HepG2 (cell line): ENCODE results near the gene MPV17L2. TPM values are rescaled to one million over a fixed set of nuclear protein-coding genes. Genes with fewer than 3 reads are reported as not detected.

ENCODE experiments used
- ATAC-seq: fragments of 200-7000 bp; cut with Tn5 transposase; 3 replicates; pipeline ENCODE4 v1.9.1; 2020; ENCODE audit warnings: mild to moderate bottlenecking, moderate library complexity
- BruUV-seq: library from RNA; stranded (reverse); fragments of 400-500 nt; replicated peaks from 2 replicates; lab custom pipeline; 2021; lab: Mats Ljungman, UMichigan
- CTCF ChIA-PET: fragments of 300-600 bp; formaldehyde crosslinking; extraction: SDS; loops from one replicate; lab custom pipeline; 2021; ENCODE audit warnings: low total read pairs, inconsistent platforms, low intra/inter-chr PET ratio; lab: Yijun Ruan, JAX
- POLR2A ChIA-PET: fragments of 350-600 bp; sonication (Branson Sonifier 250); formaldehyde crosslinking; loops from one replicate; lab custom pipeline; 2020; ENCODE audit warnings: antibody characterized with exemption, inconsistent platforms; lab: Yijun Ruan, JAX
- DNase-seq: peaks from one replicate; pipeline ENCODE4 v3.0.0-alpha.2; 2015; ENCODE audit warnings: low spot score
- FAIRE-seq: peaks from 3 replicates; lab custom pipeline; 2011; peaks lifted over from hg19 to GRCh38; lab: Jason Lieb, UNC
- H2AFZ ChIP-seq: one replicate; pipeline ENCODE4 v1.6.1; 2011; ENCODE audit warnings: low read length, inconsistent platforms
- H3K27ac ChIP-seq: fragments of 300-600 bp; 3 replicates; pipeline ENCODE4 v1.8.0; 2011; ENCODE audit warnings: mixed run types, mild to moderate bottlenecking, mixed read lengths, low read length, inconsistent platforms; ENCODE audit not compliant: insufficient read depth; ENCODE audit errors: extremely low read length
- H3K27me3 ChIP-seq, 2 experiments: fragments of 200-600 bp in 1 of 2; 2 replicates in 1 of 2; 3 replicates in 1 of 2; pipeline versions ENCODE4 v1.6.0 to v1.8.0; 2011; ENCODE audit warnings: low read length in 2 of 2, mild to moderate bottlenecking in 2 of 2, moderate library complexity in 2 of 2, inconsistent platforms in 1 of 2; ENCODE audit not compliant: insufficient read depth in 2 of 2, control insufficient read depth in 1 of 2
- H3K36me3 ChIP-seq, 2 experiments: fragments of 200-600 bp in 1 of 2; replicated peaks in 1 of 2; 2 replicates in 1 of 2; 3 replicates in 1 of 2; pipeline versions ENCODE4 v1.5.1 to v1.8.0; 2011; ENCODE audit warnings: low read length in 2 of 2, inconsistent platforms in 1 of 2; ENCODE audit not compliant: insufficient read depth in 2 of 2, control insufficient read depth in 1 of 2
- H3K4me1 ChIP-seq: 2 replicates; pipeline ENCODE4 v1.5.1; 2012; ENCODE audit warnings: low read length, inconsistent platforms; ENCODE audit not compliant: insufficient read depth
- H3K4me2 ChIP-seq: 2 replicates; pipeline ENCODE4 v1.6.0; 2011; ENCODE audit warnings: low read depth, low read length, inconsistent platforms
- H3K4me3 ChIP-seq, 3 experiments: fragments of 200-600 bp in 1 of 3; sonication (generic), shearing (Covaris generic) in 1 of 3; replicated peaks in 1 of 3; 2 replicates each; pipeline ENCODE4 v1.5.1; 2011 to 2016; ENCODE audit warnings: low read length in 3 of 3, inconsistent platforms in 2 of 3, low read depth in 2 of 3, mild to moderate bottlenecking in 2 of 3, control low read depth in 1 of 3, mixed read lengths in 1 of 3; ENCODE audit not compliant: insufficient read depth in 1 of 3
- H3K79me2 ChIP-seq: one replicate; pipeline ENCODE4 v1.6.1; 2011; ENCODE audit warnings: low read length, inconsistent platforms; ENCODE audit not compliant: insufficient read depth
- H3K9ac ChIP-seq: 2 replicates; pipeline ENCODE4 v1.6.0; 2011; ENCODE audit warnings: mild to moderate bottlenecking, low read depth, low read length, inconsistent platforms; ENCODE audit not compliant: insufficient read depth
- H3K9me3 ChIP-seq: 2 replicates; pipeline ENCODE4 v1.5.1; 2012; ENCODE audit warnings: mild to moderate bottlenecking, low read length
- H4K20me1 ChIP-seq: 2 replicates; pipeline ENCODE4 v1.6.0; 2011; ENCODE audit warnings: inconsistent platforms, mild to moderate bottlenecking, low read length, moderate library complexity; ENCODE audit not compliant: insufficient read depth
- AGO2 ChIP-seq: fragments of 200-400 bp; formaldehyde crosslinking; optimal IDR thresholded peaks from 2 replicates; pipeline ENCODE3; 2017; ENCODE audit warnings: mild to moderate bottlenecking, low read depth, low read length, moderate library complexity
- FOXJ3 ChIP-seq: sonication (generic); formaldehyde crosslinking; IDR thresholded peaks from 2 replicates; pipeline ENCODE4 v1.4.0; 2020; ENCODE audit warnings: missing genetic modification reagents, mild to moderate bottlenecking, borderline replicate concordance
- NFE2 ChIP-seq: sonication (generic); formaldehyde crosslinking; IDR thresholded peaks from 2 replicates; pipeline ENCODE4 v1.4.0; 2020; ENCODE audit warnings: missing genetic modification reagents
- NFYC ChIP-seq: IDR thresholded peaks from 2 replicates; pipeline ENCODE4 v1.6.1; 2016; ENCODE audit warnings: missing genetic modification reagents, missing compliant biosample characterization
- PCBP1 ChIP-seq: fragments of 200-400 bp; formaldehyde crosslinking; IDR thresholded peaks from 2 replicates; pipeline ENCODE4 v1.6.1; 2017; ENCODE audit warnings: mild to moderate bottlenecking, low read depth, low read length, borderline replicate concordance
- POLR2A ChIP-seq, 2 experiments: IDR thresholded peaks; 2 replicates each; pipeline ENCODE4 v1.6.1; 2011; ENCODE audit warnings: low read depth in 2 of 2, low read length in 2 of 2, mild to moderate bottlenecking in 1 of 2, moderate library complexity in 1 of 2; ENCODE audit not compliant: insufficient read depth in 1 of 2
- RBFOX2 ChIP-seq: fragments of 200-400 bp; formaldehyde crosslinking; IDR thresholded peaks from 2 replicates; pipeline ENCODE4 v1.6.1; 2017; ENCODE audit warnings: low read depth, mild to moderate bottlenecking, low read length
- SIX4 ChIP-seq: sonication (generic); formaldehyde crosslinking; IDR thresholded peaks from 2 replicates; pipeline ENCODE4 v1.4.0; 2020; ENCODE audit warnings: missing genetic modification reagents
- ZMYM3 ChIP-seq: sonication (generic); formaldehyde crosslinking; IDR thresholded peaks from 2 replicates; pipeline ENCODE4 v1.5.1; 2020; ENCODE audit warnings: mild to moderate bottlenecking, missing genetic modification reagents
- ZNF274 ChIP-seq: sonication (generic); formaldehyde crosslinking; IDR thresholded peaks from 2 replicates; pipeline ENCODE4 v1.5.1; 2020; ENCODE audit warnings: mild to moderate bottlenecking, missing genetic modification reagents
- ZNF276 ChIP-seq: sonication (generic); formaldehyde crosslinking; IDR thresholded peaks from 2 replicates; pipeline ENCODE4 v1.4.0; 2020; ENCODE audit warnings: mild to moderate bottlenecking, low read depth, missing genetic modification reagents
- ZNF766 ChIP-seq: sonication (generic); formaldehyde crosslinking; IDR thresholded peaks from 2 replicates; pipeline ENCODE4 v1.5.0; 2020; ENCODE audit warnings: missing genetic modification reagents, borderline replicate concordance
- ZNF883 ChIP-seq: sonication (generic); formaldehyde crosslinking; IDR thresholded peaks from 2 replicates; pipeline ENCODE4 v1.5.1; 2020; ENCODE audit warnings: mild to moderate bottlenecking, missing genetic modification reagents; ENCODE audit errors: not compliant biosample characterization
- WGBS: methylation state at CpG from one replicate; pipeline ENCODE4 v1.1.6; 2017; ENCODE audit warnings: low lambda C conversion rate; 5-methylcytosine and 5-hydroxymethylcytosine counted together
- in situ Hi-C: cut with HindIII; loops from 2 replicates; pipeline ENCODE4 v1.10.0; 2017; ENCODE audit warnings: low pct_unique_long_range_greater_than_20kb; ENCODE audit not compliant: extremely low pct_ligation_motif_present
- intact Hi-C: fragments of 100-400 bp; cut with micrococcal nuclease; formaldehyde crosslinking; loops from one replicate; pipeline ENCODE4 v1.10.0; 2022; ENCODE audit not compliant: unreplicated experiment
- polyA plus RNA-seq, 8 experiments: library from polyadenylated mRNA; depleted of rRNA in 3 of 8; stranded (reverse) in 7 of 8; unstranded in 1 of 8; fragments of >200 nt; fragmentation: Illumina TruSeq in 4 of 8; extraction: Trizol in 4 of 8; gene quantifications; 2 replicates each; pipeline versions ENCODE4 v1.2.1 to v1.2.3, GENCODE V29; 2011 to 2016; ENCODE audit warnings: low read depth in 4 of 8, missing spikeins in 1 of 8, mixed read lengths in 1 of 8; ENCODE audit not compliant: insufficient read depth in 1 of 8
- total RNA-seq, 5 experiments: library from RNA; depleted of rRNA; stranded (reverse); fragments of >200 nt; fragmentation: Illumina TruSeq; extraction: Trizol; gene quantifications; 2 replicates each; pipeline ENCODE4 v1.2.3, GENCODE V29; 2016; ENCODE audit warnings: low read depth in 1 of 5
- TF ChIP-seq, protein P1 (sequence below): sonication (generic); formaldehyde crosslinking; IDR thresholded peaks from 2 replicates; pipeline ENCODE4 v1.8.1; 2023; ENCODE audit warnings: missing genetic modification reagents, mild to moderate bottlenecking, borderline replicate concordance

MPV17L2 gene
- total and polyA plus RNA-seq, 2 of the 13 experiments (the other 11 are each of a cell fraction or from before 2014, with no cell fraction given) = 13.6 to 16.7 TPM

DNA sequence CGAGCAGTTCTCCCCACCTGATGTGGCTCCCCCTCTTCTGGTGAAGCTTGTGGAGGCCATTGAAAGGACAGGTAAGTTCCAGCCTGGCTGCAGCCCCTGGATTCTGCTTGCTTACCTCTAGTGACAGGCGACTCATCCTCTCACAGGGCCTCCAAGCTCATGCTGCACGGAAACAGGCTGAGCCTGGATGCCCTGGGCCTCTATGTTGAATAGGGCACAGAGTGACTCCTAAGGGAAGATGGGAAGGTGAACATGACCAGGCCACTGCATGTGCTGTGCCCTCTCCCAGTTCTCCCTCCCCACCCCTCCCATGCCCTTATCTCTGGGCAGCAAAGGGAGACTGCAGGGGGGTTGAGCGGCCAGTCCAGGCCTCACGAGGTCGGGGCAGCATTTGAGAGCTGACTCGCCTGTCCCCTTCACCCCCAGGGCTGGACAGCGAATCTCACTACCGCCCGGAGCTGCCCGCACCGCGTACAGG, 32.5 kb upstream of the MPV17L2 start:
- 0 out of 2 replicates have a peak, but pooled peaks cover 9% of the 10 kb centered on the region for H4K20me1 ChIP-seq
- peak overlapping the region; percentile 49; the same call in 1 of the 2 replicates for H3K9ac ChIP-seq
- peaks cover 33% of the 10 kb centered on the region for H3K4me1 ChIP-seq
- ChIA-PET POLR2A (interaction anchor here (0.6 to 1.6 kb wide), 3 partner anchors 9 to 96 kb away, joined by 3 to 6 read pairs (median 3); partner anchors contain the start of gene PIK3R2), CTCF (interaction anchor here (0.7 to 1.5 kb wide), 3 partner anchors 8 to 91 kb away, joined by 3 to 12 read pairs (median 5); partner anchors contain the start of gene PIK3R2)
- H2AFZ ChIP-seq = no peak overlapping the region
- intact Hi-C loops = no loop called here
- no peaks in the 10 kb centered on the region for H3K9me3 ChIP-seq
- 0 out of 2 replicates have a peak overlapping the region, but pooled peaks have one; percentile 18 for H3K4me2 ChIP-seq
- H3K27me3 ChIP-seq = no peaks in the 10 kb centered on the region
- no peak for FAIRE-seq
- ATAC-seq = peak; percentile 11
- 89% methylated on average over 7 of the region's 13 CpGs for WGBS
- peaks cover 22 to 35% of the 10 kb centered on the region in 2 experiments for H3K36me3 ChIP-seq
- BruUV-seq = no TSS peak
- in situ Hi-C loops = no loop called here
- peaks cover 5% of the 10 kb centered on the region for H3K79me2 ChIP-seq
- no peak for DNase-seq
- H3K27ac ChIP-seq = no peak overlapping the region
- 0 out of 2 replicates have a peak, but pooled peaks have one; percentile 58 for TF ChIP-seq ZNF274
- 0 out of 2 replicates have a peak, but pooled peaks have one; percentile 44 for TF ChIP-seq PCBP1
- TF ChIP-seq AGO2 = peak; percentile 79
- TF ChIP-seq NFE2 (CRISPR knock-in tag) = no peak
- no peak for TF ChIP-seq ZNF766 (CRISPR knock-in tag)
- TF ChIP-seq SIX4 (CRISPR knock-in tag) = no peak
- TF ChIP-seq POLR2A (IDR thresholded peaks at IDR 0.05; ENCODE audit: insufficient read depth in 1 of 2, low read depth in 2 of 2, low read length in 2 of 2) = 0 out of 4 replicates have a peak, but pooled peaks of 1 of the 2 experiments have one; percentile 21
- peak; percentile 20 for TF ChIP-seq ZNF883 (CRISPR knock-in tag)
- no peak for TF ChIP-seq ZNF276 (CRISPR knock-in tag)
- TF ChIP-seq NFYC (CRISPR knock-in tag) = no peak
- TF ChIP-seq, protein P1, sequence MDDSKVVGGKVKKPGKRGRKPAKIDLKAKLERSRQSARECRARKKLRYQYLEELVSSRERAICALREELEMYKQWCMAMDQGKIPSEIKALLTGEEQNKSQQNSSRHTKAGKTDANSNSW = no peak
- peak; percentile 64; the same call in 1 of the 2 replicates for TF ChIP-seq ZMYM3 (CRISPR knock-in tag)
- 0 out of 2 replicates have a peak, but pooled peaks have one; percentile 14 for TF ChIP-seq RBFOX2
- no peak for TF ChIP-seq FOXJ3 (CRISPR knock-in tag)
- H3K4me3 ChIP-seq = no peak overlapping the region
